OCI-LY3 (cell line): ENCODE measurements around the gene MAML2.

Experiments
- H2AFZ ChIP-seq: fragments of 200-600, 300-600 bp; shearing (Covaris generic); 2 replicates; pipeline ENCODE4 v1.6.0; 2014; ENCODE audit warnings: antibody characterized with exemption, low read depth, low read length
- H3K27ac ChIP-seq: fragments of 200-600, 300-600 bp; sonication (generic); 2 replicates; pipeline ENCODE4 v1.5.1; 2014; ENCODE audit warnings: mild to moderate bottlenecking, low read length, moderate library complexity, mixed read lengths
- H3K27me3 ChIP-seq: fragments of 200-600, 300-600 bp; sonication (generic); 2 replicates; pipeline ENCODE4 v1.6.1; 2014; ENCODE audit warnings: low read depth, low read length, mixed read lengths
- H3K36me3 ChIP-seq: fragments of 200-600, 300-600 bp; sonication (generic); replicated peaks from 2 replicates; pipeline ENCODE3; 2014; ENCODE audit warnings: low read depth, low read length, mixed read lengths
- H3K4me1 ChIP-seq: fragments of 300-600, 200-600 bp; sonication (generic); 2 replicates; pipeline ENCODE4 v1.6.1; 2014; ENCODE audit warnings: low read length, mixed read lengths
- H3K4me2 ChIP-seq: fragments of 200-600, 300-600 bp; sonication (generic); 2 replicates; pipeline ENCODE4 v1.6.1; 2014; ENCODE audit warnings: low read length, mixed read lengths
- H3K4me3 ChIP-seq: fragments of 300-600, 200-600 bp; sonication (generic); 2 replicates; pipeline ENCODE4 v1.5.1; 2014; ENCODE audit warnings: antibody characterized with exemption, mild to moderate bottlenecking, low read length, moderate library complexity
- H3K79me2 ChIP-seq: fragments of 300-600, 200-600 bp; shearing (Covaris generic); 2 replicates; pipeline ENCODE4 v1.6.1; 2014; ENCODE audit warnings: mild to moderate bottlenecking, low read length, mixed read lengths
- H3K9ac ChIP-seq: fragments of 300-600, 200-600 bp; shearing (Covaris generic); 2 replicates; pipeline ENCODE4 v1.6.0; 2014; ENCODE audit warnings: mild to moderate bottlenecking, low read length, moderate library complexity
- H3K9me3 ChIP-seq: fragments of 200-600, 300-600 bp; shearing (Covaris generic); 2 replicates; pipeline ENCODE4 v1.6.1; 2014; ENCODE audit warnings: low read length, mixed read lengths; ENCODE audit not compliant: insufficient read depth
- H4K20me1 ChIP-seq: fragments of 200-600, 300-600 bp; sonication (generic); 2 replicates; pipeline ENCODE4 v1.6.1; 2016; ENCODE audit warnings: low read length, mixed read lengths; ENCODE audit not compliant: insufficient read depth
- CTCF ChIP-seq: fragments of 200-600, 300-600 bp; sonication (generic); IDR thresholded peaks from 2 replicates; pipeline ENCODE4 v1.5.1; 2014; ENCODE audit warnings: antibody characterized with exemption, low read length, low read depth
- EZH2phosphoT487 ChIP-seq: fragments of 200-600 bp; shearing (Covaris generic); IDR thresholded peaks from 2 replicates; pipeline ENCODE4 v1.6.1; 2018; ENCODE audit warnings: antibody characterized with exemption, mixed run types, low read depth

Gene MAML2

GRCh38 chr11:96061069-96061468 lies 281.9 kb downstream of the MAML2 start:
- no peak overlapping the region for H2AFZ ChIP-seq
- H3K27ac ChIP-seq, result no peak overlapping the region
- H3K4me1 ChIP-seq, result no peaks in the 10 kb centered on the region
- H3K36me3 ChIP-seq, result no peaks in the 10 kb centered on the region
- H3K79me2 ChIP-seq, result no peaks in the 10 kb centered on the region
- no peak overlapping the region for H3K4me2 ChIP-seq
- H4K20me1 ChIP-seq, result no peaks in the 10 kb centered on the region
- TF ChIP-seq CTCF (no peak), EZH2phosphoT487 (no peak)
- H3K9ac ChIP-seq, result no peak overlapping the region
- H3K9me3 ChIP-seq, result no peaks in the 10 kb centered on the region
- H3K4me3 ChIP-seq, result no peak overlapping the region
- H3K27me3 ChIP-seq, result no peaks in the 10 kb centered on the region

GRCh38 chr11:96057502-96057901 lies 285.5 kb downstream of the MAML2 start:
- H3K27ac ChIP-seq, result no peak overlapping the region
- peaks cover 27% of the 10 kb centered on the region for H3K4me1 ChIP-seq
- H3K79me2 ChIP-seq, result no peaks in the 10 kb centered on the region
- TF ChIP-seq CTCF (no peak), EZH2phosphoT487 (no peak)
- no peaks in the 10 kb centered on the region for H3K9me3 ChIP-seq
- no peak overlapping the region for H3K9ac ChIP-seq
- no peaks in the 10 kb centered on the region for H3K27me3 ChIP-seq
- H3K4me2 ChIP-seq, result no peak overlapping the region
- no peak overlapping the region for H2AFZ ChIP-seq
- H4K20me1 ChIP-seq, result no peaks in the 10 kb centered on the region
- H3K4me3 ChIP-seq, result no peak overlapping the region
- no peaks in the 10 kb centered on the region for H3K36me3 ChIP-seq

DNA sequence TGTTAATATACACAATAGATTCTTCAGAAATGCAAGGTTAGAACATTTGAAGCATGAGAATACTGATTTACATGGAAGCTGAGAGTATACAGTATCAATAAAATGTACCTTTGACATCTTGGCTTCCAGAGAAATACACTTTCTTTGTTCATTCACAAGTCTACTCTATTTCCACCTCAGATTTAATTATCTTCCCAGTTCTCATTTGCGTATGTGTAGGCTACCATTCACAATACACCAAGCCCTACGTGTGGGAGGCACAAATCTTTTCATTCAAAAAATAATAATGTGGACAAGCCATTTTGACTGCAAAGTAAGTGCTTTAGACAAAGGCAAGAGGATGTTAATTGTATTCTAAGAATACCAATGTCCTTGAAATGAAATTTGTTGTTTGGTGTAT lies 286.4 kb downstream of the MAML2 start:
- Histone ChIP-seq H3K36me3 (no peaks in the 10 kb centered on the region), H3K27ac (no peak overlapping the region), H3K4me2 (no peak overlapping the region), H3K9me3 (no peaks in the 10 kb centered on the region), H2AFZ (no peak overlapping the region), H3K79me2 (no peaks in the 10 kb centered on the region), H4K20me1 (no peaks in the 10 kb centered on the region), H3K4me3 (no peak overlapping the region), H3K9ac (no peak overlapping the region), H3K4me1 (peaks cover 36% of the 10 kb centered on the region), H3K27me3 (no peaks in the 10 kb centered on the region)
- no peak for TF ChIP-seq EZH2phosphoT487
- TF ChIP-seq CTCF, result no peak

GRCh38 chr11:96055706-96056387 lies 287.1 kb downstream of the MAML2 start:
- Histone ChIP-seq H3K4me3 (no peak overlapping the region), H3K9ac (no peak overlapping the region), H4K20me1 (no peaks in the 10 kb centered on the region), H3K9me3 (no peaks in the 10 kb centered on the region), H3K27ac (no peak overlapping the region), H3K79me2 (no peaks in the 10 kb centered on the region), H3K4me2 (no peak overlapping the region), H3K4me1 (peaks cover 36% of the 10 kb centered on the region), H3K36me3 (no peaks in the 10 kb centered on the region), H3K27me3 (no peaks in the 10 kb centered on the region), H2AFZ (no peak overlapping the region)
- TF ChIP-seq EZH2phosphoT487, result no peak
- TF ChIP-seq CTCF, result no peak
